NCI-H146 treated with DMSO at 0.1 percent for 48 hours (cell line): ENCODE results near the gene STRC.
"Not testable (repeated sequence)": the region's sequence is repeated elsewhere in the genome, so short reads cannot be mapped to it uniquely, and the experiment has no call there.

Experiments
- DNase-seq: peaks from one replicate; lab custom pipeline; 2025; ENCODE audit not compliant: unreplicated experiment; lab: John Stamatoyannopoulos, UW

The STRC gene

DNA sequence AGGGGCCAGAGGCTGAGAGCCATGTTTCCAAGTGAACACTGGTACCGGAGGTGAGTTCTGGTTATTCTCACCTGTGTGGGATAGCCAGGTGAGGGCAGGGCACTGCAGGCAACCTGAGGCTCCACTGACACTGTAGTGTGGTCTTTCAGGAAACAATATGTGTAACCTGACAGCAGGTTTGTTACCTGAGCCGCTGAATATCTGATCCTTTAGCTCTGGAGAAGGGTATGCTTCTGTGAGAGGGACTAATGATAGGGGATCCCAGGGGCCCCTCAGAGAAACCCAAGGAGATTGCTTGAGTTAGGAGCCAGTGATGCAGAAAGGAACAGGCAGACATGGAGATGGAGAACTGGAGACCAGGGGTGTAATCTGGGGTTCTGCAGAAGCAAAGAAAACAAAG, at the start of gene STRC:
Gene STRC (minus strand): TSS at position 101 of the 400 bp plus-strand sequence. CDS start 78 bp downstream, at position 23.
- DNase-seq, result not testable (repeated sequence)

DNA sequence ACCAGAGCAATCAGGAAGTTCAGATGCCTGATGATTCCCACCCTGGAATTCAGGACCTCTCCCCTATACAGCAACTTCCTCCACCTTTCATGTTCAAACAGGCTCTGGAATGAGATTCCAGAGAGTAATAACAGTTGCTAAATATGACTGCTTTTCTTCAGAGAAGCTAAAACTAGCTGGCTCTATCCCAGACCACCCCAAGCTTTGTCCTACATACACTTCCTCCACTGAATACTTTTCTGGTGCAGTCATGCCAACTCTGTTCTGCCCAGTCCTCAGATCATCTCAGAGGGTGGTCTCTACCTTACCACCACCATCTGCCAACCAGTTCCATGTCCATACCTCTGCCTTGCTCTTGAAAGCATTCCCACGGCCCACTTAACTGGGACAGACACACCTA, 47.6 kb upstream of the STRC start:
- DNase-seq, result not testable (repeated sequence)

DNA sequence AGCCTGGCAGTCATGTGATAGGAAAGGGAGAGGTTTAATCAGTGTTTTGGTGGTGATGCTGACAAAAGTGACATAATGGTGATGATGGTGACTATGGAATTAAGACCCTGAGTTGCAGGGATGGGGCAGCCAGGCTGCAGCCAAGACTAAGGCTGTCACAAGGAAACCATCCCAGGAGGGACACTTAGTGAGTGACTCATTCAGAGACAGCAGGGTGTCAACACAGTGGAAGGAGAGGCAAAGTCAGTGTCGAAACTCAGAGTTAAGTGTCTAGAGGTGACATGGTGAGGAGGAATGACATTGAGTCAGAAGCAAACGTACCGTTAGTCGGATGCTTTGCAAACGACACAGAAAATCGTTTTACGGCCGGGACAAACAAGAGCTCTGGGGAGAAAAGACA, 44.7 kb upstream of the STRC start:
- not testable (repeated sequence) for DNase-seq

DNA sequence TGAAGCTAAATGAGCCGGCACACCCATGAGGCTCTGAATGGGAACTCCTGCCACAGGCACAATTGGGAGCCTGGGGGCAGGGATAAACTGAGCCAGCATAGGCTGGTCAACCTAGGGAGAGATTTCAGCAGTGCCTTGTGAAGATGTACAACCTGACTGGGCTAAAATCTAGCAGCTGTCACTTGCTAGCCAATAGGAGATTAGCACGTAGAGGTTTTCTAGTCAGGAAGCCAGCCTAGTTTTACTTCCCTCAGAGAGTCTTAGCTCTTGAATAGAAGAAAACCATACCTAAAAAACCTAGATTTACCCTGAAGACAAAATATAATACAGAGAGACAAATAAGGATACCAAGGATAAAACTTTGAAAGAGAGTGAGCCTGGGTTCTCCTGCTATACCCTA, 43.7 kb upstream of the STRC start:
- DNase-seq, result not testable (repeated sequence)

DNA sequence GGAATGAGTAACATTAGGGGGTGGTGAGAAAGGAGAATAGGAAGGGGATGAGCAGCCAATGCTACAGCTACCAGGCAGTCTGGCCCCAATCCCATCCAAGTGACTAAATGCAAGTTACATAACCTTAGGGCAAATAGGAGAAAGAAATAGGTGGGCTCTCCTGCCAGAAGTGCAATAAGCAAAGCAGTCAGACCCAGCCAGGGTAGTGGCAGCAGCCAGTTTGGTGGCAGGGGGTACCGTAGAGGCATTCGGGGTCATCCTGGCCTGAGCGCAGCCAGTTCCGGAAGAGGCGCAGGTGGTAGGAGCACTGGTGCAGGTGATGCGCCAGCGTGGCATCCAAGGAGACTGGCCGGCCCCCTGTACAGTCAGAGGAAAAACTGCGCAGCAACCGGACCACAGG, 41.1 kb upstream of the STRC start:
- DNase-seq, result not testable (repeated sequence)

DNA sequence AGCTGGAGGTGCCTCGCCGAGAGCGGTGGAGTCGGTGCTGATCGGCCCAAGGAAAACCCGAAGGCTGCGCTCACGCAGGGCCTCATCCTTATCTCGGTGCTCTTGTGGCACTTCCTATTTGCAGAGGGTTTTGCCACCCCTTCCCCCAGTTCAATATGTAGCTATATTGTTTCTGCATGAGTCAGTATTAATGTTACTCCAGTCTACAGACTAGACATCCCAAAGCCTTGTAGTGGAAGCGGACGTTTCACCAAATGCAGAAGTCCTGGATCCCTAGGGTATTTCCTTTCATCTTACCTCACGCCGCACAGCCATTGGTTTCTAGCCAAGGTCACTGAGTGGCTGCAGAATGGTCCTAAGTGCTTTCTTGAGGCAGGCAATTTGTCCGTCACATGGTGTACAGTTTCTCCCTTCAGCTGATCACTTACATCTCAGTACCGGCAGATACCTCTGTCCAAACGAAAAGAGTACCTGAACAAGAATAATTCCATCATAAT, 30.9 kb upstream of the STRC start:
- not testable (repeated sequence) for DNase-seq

DNA sequence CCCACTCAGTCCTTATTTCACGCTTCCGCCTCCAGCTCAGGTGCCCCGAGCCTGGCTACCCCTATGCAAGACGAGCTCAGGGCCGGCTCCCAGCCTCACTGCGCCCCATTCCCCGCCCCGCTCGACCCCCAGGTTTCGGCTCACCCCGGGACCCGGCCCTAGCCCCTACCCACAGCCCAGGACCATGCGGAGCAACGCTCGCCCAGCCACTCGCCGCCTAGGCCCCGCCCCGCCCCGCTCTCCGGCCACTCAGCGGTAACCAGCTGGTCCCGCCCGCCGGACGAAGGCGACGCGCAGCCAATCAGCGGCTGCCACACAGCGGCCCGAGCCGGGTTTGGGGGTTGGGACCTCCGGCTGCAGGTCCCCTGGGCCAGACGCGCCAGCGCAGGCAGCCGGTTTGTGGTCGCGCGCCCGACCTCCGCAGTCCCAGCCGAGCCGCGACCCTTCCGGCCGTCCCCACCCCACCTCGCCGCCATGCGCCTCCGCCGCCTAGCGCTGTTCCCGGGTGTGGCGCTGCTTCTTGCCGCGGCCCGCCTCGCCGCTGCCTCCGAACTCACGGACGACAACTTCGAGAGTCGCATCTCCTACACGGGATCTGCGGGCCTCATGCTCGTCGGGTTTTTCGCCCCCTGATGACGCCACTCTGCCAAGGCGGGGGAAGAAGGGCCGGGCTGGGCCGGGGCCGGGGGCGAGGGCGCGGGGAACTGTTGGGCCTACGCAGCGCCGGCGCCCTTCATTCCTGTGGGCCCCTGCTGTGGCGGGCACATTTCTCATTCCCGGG, 30.2 kb upstream of the STRC start, which contains the start of gene CATSPER2:
Gene CATSPER2 (minus strand): TSS at position 196 of the 781 bp plus-strand sequence. CDS start 783 bp downstream, outside the sequence.
- DNase-seq, result no peak

DNA sequence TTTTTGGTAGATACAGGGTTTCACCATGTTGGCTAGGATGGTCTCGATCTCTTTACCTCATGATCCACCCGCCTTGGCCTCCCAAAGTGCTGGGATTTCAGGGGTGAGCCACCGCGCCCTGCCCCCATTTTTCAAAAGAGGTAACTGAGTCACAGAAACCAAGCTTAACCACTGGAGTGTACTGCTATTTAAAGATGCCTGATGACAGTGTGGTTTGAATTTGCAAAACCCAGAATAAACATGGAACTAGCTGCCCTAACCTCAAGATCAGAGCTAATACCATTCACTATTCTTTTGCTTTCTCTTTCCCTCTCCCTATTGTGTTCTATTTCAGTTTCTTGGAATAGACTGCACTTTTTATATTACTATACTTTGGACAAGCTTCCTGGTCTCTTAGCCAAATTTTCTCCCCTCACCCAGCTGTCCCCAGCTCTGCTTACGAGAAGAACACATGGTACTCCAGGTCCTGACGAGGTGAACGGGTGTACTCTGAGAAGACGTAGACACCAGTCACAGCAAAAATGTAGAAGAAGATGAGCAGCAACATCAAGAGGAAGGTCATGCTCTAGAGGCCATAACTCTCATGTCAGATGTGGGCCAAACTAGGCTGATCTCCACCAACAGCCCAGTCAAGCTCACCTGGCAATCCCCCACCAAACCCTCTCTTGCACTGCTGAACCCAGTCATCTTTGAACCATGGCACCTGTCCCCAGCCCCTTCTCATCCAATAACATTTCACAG, 20.0 kb upstream of the STRC start:
- DNase-seq, result not testable (repeated sequence)

DNA sequence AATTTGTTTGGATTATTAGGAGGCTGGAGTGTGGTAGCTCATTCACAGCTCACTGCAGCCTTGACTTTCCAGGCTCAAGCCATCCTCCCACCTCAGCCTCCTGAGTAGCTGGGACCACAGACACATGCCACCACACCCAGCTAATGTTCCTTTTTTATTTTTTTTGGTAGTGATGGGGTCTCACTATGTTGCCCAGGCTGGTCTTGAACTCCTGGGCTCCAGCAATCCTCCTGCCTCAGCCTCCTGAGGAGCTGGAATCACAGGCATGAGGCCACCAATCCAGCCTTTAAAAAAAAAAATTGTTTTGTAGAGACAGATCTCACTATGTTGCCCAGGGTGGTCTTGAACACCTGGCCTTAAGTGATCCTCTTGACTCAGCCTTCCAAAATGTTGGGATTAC, 8.3 kb upstream of the STRC start:
- DNase-seq, result not testable (repeated sequence)

DNA sequence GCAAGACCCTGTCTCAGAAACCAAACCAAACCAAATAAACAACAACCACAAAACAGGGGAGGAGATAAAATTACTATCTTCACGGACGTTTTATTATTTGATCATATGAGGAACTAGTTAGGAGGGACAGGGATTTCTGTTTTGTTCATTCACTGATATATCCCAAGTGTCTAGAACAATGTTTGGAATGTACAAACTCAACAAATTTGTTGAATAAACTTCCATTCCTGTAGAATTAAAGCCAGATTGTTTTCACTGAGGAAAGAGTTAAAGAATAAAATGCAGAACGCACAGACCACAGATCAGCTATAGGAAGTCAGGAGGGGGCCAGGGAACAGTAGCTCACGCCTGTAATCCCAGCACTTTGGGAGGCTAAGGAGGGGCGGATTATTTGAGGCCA, 6.5 kb upstream of the STRC start:
- DNase-seq, result no peak

DNA sequence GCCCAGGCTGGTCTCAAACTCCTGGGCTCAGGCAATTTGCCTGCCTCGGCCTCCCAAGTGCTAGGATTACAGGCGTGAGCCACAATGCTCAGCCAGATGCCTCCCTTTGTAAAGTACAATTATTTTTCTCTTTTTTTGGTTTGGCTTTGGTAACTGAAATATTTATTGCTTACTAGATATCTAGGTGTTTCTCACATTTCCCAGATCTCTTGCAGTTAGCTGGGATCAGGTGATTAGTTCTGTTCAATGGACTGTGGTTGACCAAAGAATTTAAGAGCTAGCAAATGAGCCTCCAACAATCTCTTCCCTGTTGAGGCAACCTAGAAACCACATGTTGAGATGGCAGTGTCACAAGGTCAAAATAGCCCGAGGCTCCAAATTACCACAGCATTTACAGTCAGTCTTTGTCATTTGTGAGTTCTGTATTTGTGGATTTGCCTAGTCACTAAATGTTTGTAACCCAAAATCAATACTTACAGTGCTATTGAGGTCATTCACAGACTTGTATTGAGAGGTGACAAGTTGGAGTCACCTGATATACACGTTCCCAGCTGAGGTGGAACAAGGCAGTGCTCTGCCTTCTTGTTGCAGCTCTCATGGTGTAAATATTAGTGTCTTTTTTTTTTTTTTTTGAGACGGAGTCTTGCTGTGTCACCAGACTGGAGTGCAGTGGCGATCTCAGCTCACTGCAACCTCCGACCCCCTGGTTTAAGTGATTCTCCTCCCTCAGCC, 3.6 kb upstream of the STRC start:
- peak; percentile 6 for DNase-seq

DNA sequence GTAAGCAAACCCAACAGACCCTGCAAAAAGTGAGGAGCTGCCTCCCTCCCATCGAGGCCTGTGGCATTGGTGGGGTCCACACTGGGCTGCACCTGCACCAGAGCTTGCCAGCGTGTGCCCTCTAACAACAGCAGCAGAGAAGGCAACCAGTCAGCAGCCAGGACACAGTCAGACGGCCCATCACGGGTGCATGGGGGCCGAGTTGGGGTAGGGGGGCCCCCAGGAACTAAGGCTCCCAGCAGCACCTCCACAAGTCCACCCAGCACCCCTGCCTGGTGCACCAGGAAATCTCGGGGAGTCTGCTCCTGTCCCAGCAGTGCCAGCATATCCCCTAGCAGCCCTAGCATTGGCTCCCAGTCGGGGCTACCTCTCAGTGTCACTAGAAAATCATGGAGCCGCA, 850 bp downstream of the STRC start:
- not testable (repeated sequence) for DNase-seq

DNA sequence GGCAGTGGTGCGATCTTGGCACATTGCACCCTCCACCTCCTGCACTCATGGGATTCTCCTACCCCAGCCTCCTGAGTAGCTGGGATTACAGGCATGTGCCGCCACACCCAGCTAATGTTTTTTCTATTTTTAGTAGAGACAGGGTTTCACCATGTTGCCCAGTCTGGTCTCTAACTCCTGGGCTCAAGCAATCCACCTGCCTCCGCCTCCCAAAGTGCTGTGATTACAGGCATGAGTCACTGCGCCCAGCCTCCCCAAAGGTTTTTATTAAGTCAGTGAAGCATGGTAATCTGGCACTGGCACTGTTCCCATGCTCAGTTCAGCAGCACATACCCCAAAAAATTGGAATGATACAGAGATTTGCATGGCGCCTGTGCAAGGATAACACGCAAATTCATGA, 16.4 kb downstream of the STRC start:
- DNase-seq, result not testable (repeated sequence)

DNA sequence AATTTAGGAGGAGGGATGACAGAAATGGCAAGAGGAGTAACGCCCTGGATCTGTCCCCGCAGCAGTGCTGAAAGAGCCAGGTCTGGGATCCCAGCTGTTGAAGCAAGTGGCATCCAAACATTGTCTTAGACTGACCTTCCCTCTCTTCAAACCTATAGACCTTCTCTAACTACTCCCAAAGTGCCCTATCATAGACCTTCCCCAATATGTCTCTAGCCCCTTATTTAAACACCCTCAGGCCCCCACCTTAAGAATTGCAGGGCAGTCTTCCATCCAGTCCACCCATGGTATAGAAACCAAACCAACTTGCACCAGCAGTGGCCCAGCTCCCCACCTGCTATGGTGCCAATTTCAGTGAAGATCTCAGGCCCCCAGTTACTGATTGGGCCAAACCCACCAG, 18.4 kb downstream of the STRC start:
- not testable (repeated sequence) for DNase-seq

DNA sequence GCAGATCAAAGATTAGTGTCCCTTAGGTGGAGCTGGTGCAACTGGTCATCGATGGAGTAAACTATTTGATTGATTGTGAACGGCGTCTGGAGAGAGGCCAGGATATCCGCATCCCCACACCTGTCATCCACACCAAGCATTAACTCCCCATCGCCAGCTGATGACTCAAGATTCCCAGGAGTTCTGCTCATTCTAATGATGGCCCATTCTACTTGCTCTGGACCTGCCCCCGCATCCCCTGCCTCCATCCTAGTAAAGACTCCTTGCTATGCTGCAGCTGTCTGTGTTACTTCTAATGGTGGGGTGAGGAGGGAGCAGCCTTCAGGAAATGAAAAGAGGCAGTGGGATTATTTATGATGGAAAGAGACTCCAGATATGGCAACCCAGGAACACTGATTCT, 19.5 kb downstream of the STRC start:
- DNase-seq, result not testable (repeated sequence)

DNA sequence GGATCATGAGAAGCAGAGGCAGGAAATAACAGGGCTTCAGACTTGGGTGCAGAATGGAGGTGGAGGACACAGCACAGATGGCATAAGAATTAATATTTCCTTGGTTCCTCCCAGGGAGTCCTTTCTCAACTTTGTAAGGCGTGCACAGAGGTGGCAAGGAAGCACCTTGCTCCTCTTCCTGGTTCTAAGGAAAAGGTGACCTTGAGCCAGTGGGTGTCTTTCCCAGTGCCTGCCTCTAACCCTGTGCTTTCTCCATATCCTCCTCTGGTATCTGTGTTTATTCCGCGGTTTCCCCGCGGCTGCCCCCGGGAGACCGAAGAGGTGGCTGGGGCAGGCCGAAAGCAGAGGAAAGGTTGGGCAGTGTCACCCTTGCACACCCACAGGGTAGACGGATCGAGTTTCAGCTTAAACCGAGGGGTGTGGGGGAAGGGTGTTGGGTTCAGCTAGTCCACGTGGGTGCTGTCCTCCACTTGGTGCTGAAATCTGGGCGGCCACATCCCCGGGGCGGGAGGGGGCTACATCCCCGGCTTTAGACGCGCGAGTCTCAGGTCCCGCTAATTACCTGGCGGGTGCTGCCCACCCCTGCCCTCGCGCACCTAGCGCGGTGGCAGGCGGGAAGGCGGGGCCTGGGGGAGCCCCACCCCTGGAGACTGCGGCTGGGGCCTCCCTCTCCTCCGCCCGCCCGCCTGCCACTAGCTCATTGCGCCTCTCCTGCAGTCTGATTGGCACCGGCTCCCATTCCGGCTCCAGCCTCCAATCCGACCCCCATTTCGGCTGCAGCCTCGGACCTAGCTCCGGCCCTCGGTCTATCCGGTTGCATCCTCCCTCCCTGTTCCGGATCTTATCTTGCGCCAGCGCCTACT, 25.0 kb downstream of the STRC start, which contains the start of gene CKMT1B:
Gene CKMT1B (plus strand): TSS at position 700 of the 863 bp plus-strand sequence. CDS start 192 bp downstream, outside the sequence.
- not testable (repeated sequence) for DNase-seq

DNA sequence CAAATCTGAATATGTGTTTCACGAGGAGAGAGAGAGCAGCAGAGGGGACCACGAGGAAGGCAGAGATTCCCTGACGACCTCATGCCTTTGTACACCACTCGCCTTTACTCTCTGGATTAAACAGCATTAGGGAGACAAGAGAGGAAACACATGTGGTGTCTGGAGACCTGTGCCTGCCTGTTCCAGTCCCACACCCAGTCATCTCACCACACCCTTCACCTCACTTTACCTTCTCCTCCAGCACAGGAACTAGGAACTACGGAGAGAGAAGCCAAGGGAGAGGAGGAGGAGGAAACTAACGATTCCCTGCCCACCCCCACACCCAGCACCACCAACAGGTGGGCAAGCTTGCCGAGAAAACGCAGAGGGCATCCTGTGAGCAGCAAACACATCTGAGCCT, 25.8 kb downstream of the STRC start:
- DNase-seq, result not testable (repeated sequence)

DNA sequence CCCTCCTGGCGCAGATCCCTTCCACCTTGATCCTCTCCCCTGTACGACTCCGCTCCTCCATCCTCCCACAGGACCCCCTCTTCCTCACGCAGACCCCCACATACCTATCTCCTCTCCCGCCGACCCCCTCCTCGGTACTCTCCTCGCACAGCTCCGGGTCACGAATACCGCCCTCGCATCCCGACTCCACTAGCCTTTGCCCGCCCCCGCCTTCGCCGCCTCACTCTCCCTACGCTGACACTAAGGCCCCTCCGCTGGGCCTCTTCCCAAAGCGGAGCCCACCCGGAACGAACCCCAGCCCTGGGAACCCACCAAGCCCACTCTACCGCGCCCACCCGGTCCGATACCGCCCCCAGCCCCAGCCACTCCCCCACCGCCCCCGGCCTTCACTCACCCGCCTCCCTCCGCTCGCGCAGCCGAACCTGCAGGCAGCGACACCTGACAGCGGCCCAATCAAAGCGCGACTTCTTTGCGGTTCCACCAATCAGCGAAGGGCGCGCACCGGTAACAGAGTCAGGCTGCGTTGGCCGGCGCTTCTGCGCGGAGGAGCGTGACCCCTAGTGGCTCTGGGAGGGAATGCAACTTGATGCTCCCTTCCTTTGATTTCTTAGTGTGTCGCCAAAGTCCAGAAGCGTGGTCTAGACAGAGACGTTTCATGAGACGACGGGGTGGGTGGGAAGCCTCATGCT, 28.7 kb downstream of the STRC start, which contains the start of gene PPIP5K1:
Gene PPIP5K1 (minus strand): TSS at position 431 of the 689 bp plus-strand sequence. CDS start 5,704 bp downstream, outside the sequence.
- not testable (repeated sequence) for DNase-seq

DNA sequence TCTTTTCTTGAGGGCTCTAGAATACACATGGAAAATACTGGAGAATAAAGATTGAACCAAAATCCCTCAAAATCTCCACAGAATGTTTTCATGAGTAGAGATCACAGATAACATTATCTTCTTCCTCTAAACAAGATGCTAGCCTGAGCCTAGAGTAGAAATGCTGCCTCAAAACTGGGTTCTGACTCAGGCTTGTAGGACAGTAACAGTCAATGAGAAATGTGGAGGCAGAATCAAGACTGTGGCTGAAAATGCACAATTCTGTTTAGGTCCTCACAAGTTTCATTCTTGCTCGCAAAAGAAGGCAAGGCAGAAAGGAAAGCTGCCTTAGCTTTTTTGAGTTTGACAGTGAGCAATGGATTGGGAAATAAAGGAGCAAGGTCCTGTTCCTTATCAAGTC, 44.0 kb downstream of the STRC start:
- not testable (repeated sequence) for DNase-seq
